ENCODE results near the gene PKDCC.
A peak's percentile ranks its signal among the peaks of the same experiment; 100 is the strongest.

The PKDCC gene

DNA sequence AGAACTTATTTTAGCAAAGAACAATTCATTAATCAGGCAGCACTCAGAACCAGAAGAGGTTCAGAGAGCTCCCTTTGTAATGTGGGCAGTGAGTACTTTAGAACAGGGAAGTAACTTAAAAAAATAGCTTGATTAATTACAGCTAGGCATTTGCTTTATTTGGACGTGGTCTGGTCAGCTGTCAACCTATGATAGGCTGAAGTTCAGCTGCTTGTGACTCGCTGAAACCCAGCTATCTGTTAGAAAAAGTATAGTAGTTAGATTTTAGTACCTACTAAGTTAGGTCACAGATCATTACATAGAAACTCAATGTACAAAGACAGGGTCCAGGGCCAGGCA lies 40.0 kb downstream of the PKDCC start:
- no peak overlapping the region for H3K4me3 ChIP-seq (ENCODE audit: low read depth, low read length)
- no peak for DNase-seq (ENCODE audit: low read depth, low spot score)
- ChIA-PET POLR2A (no interaction called here), CTCF (interaction anchor here (0.9 to 16.1 kb wide), 27 partner anchors 8 to 274 kb away, joined by 3 to 1155 read pairs (median 10); partner anchors contain the start of genes COX7A2L and PKDCC)
- TF ChIP-seq, protein P1, sequence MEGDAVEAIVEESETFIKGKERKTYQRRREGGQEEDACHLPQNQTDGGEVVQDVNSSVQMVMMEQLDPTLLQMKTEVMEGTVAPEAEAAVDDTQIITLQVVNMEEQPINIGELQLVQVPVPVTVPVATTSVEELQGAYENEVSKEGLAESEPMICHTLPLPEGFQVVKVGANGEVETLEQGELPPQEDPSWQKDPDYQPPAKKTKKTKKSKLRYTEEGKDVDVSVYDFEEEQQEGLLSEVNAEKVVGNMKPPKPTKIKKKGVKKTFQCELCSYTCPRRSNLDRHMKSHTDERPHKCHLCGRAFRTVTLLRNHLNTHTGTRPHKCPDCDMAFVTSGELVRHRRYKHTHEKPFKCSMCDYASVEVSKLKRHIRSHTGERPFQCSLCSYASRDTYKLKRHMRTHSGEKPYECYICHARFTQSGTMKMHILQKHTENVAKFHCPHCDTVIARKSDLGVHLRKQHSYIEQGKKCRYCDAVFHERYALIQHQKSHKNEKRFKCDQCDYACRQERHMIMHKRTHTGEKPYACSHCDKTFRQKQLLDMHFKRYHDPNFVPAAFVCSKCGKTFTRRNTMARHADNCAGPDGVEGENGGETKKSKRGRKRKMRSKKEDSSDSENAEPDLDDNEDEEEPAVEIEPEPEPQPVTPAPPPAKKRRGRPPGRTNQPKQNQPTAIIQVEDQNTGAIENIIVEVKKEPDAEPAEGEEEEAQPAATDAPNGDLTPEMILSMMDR (IDR thresholded peaks at IDR 0.05; ENCODE audit: insufficient read depth, low read length, missing control alignments): no peak

DNA sequence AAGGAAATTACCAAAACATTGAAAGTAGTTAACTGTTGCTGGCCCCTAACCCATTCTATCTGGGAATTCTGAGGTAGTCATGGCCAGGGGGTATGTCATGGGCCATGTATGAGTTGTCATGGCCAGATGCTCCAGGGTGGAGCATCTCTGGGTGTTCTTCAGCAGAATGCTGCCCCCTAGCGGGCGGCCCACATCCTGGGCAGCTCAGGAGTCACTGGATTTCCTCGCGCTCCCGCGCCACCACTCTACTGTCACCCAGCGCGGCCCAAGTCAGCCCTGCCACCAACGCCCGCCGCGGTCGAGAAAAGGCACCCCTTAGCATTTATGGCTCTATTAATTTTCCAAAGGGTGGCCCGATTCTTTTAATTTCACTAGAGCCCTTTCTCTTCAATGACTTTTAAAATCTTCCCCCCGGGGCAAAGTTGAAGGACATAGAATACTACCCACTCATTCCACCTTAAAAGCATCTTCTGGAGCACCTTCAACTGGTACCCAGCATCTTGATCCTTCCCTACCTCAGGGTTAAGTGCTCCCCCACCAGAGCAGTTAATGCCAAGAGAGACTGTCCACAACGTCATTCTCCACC lies 41.6 kb downstream of the PKDCC start:
- DNase-seq (ENCODE audit: low read depth, low spot score): no peak
- H3K4me3 ChIP-seq (ENCODE audit: low read depth, low read length): no peak overlapping the region
- CTCF ChIA-PET: interaction anchor here (0.6 to 16.1 kb wide), 21 partner anchors 12 to 273 kb away, joined by 3 to 1155 read pairs (median 4); partner anchors contain the start of gene COX7A2L
- POLR2A ChIA-PET: no interaction called here
- TF ChIP-seq, protein P1 (IDR thresholded peaks at IDR 0.05; ENCODE audit: insufficient read depth, low read length, missing control alignments): peak; percentile 67

DNA sequence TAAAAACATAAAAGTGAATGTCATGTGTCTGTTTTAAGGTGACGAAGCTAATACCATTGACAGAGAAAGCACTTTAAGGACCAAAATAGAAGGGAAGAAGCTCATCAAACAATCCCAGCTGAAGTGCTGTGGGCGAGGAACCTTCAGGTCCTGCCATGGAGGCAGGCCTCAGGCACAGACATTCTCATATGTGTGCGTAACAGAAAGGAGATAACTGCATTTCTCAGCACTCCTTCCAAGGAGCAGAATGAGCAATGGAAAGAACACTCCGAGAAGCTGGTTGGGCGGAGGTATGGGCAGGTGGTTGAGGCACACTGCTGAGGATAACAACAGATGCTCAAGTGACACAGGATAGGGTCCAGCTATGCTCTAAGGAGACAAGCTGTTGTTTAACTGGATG lies 42.4 kb downstream of the PKDCC start:
- no peak overlapping the region for H3K4me3 ChIP-seq (ENCODE audit: low read depth, low read length)
- POLR2A ChIA-PET: no interaction called here
- TF ChIP-seq, protein P1 (IDR thresholded peaks at IDR 0.05; ENCODE audit: insufficient read depth, low read length, missing control alignments): no peak
- no peak for DNase-seq (ENCODE audit: low read depth, low spot score)
- CTCF ChIA-PET: interaction anchor here (0.8 to 16.1 kb wide), 24 partner anchors 10 to 281 kb away, joined by 3 to 1155 read pairs (median 4); partner anchors contain the start of gene COX7A2L

DNA sequence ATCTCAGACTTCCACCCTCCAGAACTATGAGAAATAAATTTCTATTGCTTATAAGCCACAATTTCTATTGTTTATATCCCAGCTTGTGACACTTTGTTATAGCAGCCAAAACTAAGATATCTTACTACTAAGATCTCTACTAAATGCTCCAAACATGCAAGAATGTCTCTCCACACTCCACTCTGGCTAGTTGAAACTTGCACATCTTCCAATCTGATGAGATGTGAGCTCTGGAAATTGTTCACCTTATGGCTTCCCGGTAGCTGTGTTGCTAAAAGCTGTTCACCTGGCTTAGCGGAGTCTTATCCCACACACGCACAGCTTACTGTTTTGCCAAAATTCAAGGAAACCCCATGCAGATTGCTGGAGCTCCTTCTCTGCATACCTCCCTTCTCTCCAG lies 43.9 kb downstream of the PKDCC start:
- no peak for DNase-seq (ENCODE audit: low read depth, low spot score)
- POLR2A ChIA-PET: no interaction called here
- CTCF ChIA-PET: interaction anchor here (1.0 to 16.1 kb wide), 10 partner anchors 20 to 270 kb away, joined by 3 to 1155 read pairs (median 13); partner anchors contain the start of gene COX7A2L
- TF ChIP-seq, protein P1 (IDR thresholded peaks at IDR 0.05; ENCODE audit: insufficient read depth, low read length, missing control alignments): no peak
- H3K4me3 ChIP-seq (ENCODE audit: low read depth, low read length): no peak overlapping the region

DNA sequence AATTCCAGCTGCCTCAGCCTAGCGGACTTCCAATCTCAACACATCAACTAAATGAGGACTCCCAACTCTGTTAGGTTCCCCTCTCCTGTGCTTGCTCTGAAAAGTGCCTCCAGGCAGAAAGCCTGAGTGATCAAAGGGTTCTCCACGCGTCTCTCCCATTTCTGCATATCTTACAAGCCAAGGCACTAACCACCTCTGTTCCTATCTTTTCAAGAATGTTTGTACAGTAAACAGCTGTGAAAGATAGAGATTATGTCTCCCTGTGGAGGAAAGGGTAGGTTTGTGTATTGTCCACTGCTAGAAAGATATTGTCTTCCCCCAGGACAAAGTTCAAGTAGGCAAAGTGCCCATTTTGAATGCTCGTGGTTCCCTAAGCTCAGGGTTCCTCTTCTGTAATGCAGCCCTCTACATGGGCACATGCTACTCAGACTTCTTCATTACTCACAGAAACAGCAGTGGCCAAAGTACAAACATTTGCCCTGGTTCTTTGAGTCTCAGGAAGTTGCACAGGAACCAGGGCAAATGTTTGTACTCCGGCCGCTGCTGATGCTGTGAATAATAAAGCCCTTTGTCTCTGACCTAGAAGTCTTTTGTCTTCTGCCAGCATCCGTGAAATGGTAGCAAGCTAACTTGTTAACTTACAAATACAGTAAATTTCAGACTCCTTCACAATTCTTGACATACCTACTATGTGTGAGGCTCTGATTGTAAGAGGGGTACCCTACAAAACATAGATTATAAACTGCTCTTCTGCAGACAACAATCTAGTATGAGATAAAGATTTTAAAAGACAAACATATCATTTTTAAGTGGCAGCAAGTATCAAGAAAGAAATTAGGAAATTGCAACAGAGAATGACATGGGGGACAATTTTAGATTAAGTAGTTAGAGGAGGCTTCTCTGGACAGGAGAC lies 44.5 kb downstream of the PKDCC start:
- ChIA-PET CTCF (interaction anchor here (1.0 to 16.1 kb wide), 8 partner anchors 21 to 270 kb away, joined by 3 to 1155 read pairs (median 20); partner anchors contain the start of gene COX7A2L), POLR2A (no interaction called here)
- TF ChIP-seq, protein P1 (IDR thresholded peaks at IDR 0.05; ENCODE audit: insufficient read depth, low read length, missing control alignments): no peak
- DNase-seq (ENCODE audit: low read depth, low spot score): no peak
- no peak overlapping the region for H3K4me3 ChIP-seq (ENCODE audit: low read depth, low read length)

DNA sequence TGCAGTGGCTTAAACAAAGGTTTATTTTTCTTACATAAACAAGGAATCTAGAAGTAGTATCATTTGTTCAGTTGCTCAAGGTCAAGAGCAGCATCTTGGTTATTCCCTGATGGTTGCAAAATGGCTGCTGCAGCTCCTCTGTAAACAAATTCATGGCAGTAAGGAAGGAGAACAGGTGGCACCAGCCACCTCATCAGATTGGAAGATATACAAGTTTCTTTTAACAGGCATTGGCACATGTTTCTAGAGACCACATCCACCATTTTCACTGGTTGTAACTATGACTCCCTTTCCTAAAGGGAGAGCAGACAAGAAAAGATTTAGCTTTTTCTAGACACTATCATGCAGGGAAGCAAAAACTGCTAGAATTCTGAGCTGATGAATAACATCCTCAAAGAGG lies 46.3 kb downstream of the PKDCC start:
- CTCF ChIA-PET: interaction anchor here (0.5 to 8.2 kb wide), 22 partner anchors 8 to 268 kb away, joined by 3 to 160 read pairs (median 9); partner anchors contain the start of gene COX7A2L
- POLR2A ChIA-PET: no interaction called here
- no peak for DNase-seq (ENCODE audit: low read depth, low spot score)
- H3K4me3 ChIP-seq (ENCODE audit: low read depth, low read length): no peak overlapping the region
- TF ChIP-seq, protein P1 (IDR thresholded peaks at IDR 0.05; ENCODE audit: insufficient read depth, low read length, missing control alignments): no peak

Measured in AG04449 (cell line).